Spleen (tissue), 11 donors: ENCODE results near the gene TENM3. TPM values are rescaled to one million over a fixed set of nuclear protein-coding genes. Genes with fewer than 3 reads are reported as not detected.

ENCODE experiments used
- DNase-seq: peaks from one replicate; pipeline ENCODE4 v3.0.0-alpha.2; 2020
- H3K27ac ChIP-seq, 8 donors: fragments of 200-600 bp; sonication (generic) in 7 of 8; 1 replicate in 4 of 8; 2 replicates in 4 of 8; pipeline versions ENCODE4 v1.5.0 to v1.8.0; 2016 to 2021; ENCODE audit warnings: inconsistent platforms in 4 of 8, mild to moderate bottlenecking in 4 of 8, moderate library complexity in 1 of 8
- H3K27me3 ChIP-seq, 7 donors: fragments of 200-600 bp; sonication (generic) in 6 of 7; replicated peaks in 1 of 7; 1 replicate in 4 of 7; 2 replicates in 3 of 7; pipeline versions ENCODE4 v1.5.0 to v1.8.0; 2016 to 2021; ENCODE audit warnings: inconsistent platforms in 3 of 7, mild to moderate bottlenecking in 1 of 7
- H3K36me3 ChIP-seq, 6 donors: fragments of 200-600 bp; sonication (generic) in 5 of 6; 1 replicate in 4 of 6; 2 replicates in 2 of 6; pipeline versions ENCODE4 v1.5.0 to v1.8.0; 2016 to 2021; ENCODE audit warnings: inconsistent platforms in 2 of 6
- H3K4me1 ChIP-seq, 6 donors: fragments of 200-600 bp; sonication (generic) in 5 of 6; 1 replicate in 3 of 6; 2 replicates in 3 of 6; pipeline versions ENCODE4 v1.5.0 to v1.8.0; 2016 to 2021; ENCODE audit warnings: inconsistent platforms in 3 of 6
- H3K4me3 ChIP-seq, 8 donors: fragments of 200-600 bp; sonication (generic) in 7 of 8; 1 replicate in 4 of 8; 2 replicates in 4 of 8; pipeline versions ENCODE4 v1.5.0 to v1.8.0; 2016 to 2021; ENCODE audit warnings: inconsistent platforms in 4 of 8, mild to moderate bottlenecking in 4 of 8, moderate library complexity in 2 of 8
- H3K9me3 ChIP-seq, 8 donors: fragments of 200-600 bp; sonication (generic) in 7 of 8; 1 replicate in 4 of 8; 2 replicates in 4 of 8; pipeline versions ENCODE4 v1.5.0 to v1.8.0; 2016 to 2021; ENCODE audit warnings: inconsistent platforms in 4 of 8
- CTCF ChIP-seq, 11 experiments: fragments of 200-600 bp in 7 of 11; fragments of 450-650 bp in 4 of 11; sonication (generic) in 4 of 11; IDR thresholded peaks in 8 of 11; conservative IDR thresholded peaks in 3 of 11; 1 replicate in 7 of 11; 2 replicates in 4 of 11; pipeline versions ENCODE4 v1.4.0 to v1.8.0; 2016 to 2021; ENCODE audit warnings: antibody characterized with exemption in 11 of 11, inconsistent platforms in 4 of 11, mild to moderate bottlenecking in 1 of 11
- POLR2A ChIP-seq, 3 donors: fragments of 450-650 bp; IDR thresholded peaks; one replicate each; pipeline ENCODE4 v1.5.1; 2017; ENCODE audit warnings: antibody characterized with exemption in 3 of 3, mild to moderate bottlenecking in 1 of 3
- POLR2AphosphoS5 ChIP-seq, 3 donors: sonication (generic); formaldehyde crosslinking; IDR thresholded peaks; one replicate each; pipeline ENCODE4 v1.5.1; 2017; ENCODE audit warnings: antibody characterized with exemption in 3 of 3
- WGBS, 5 donors: extraction: QIAGEN DNeasy Blood & Tissue Kit in 3 of 5; methylation state at CpG; one replicate each; pipeline versions ENCODE4 v1.1.5 to v1.1.7; 2013 to 2018; 5-methylcytosine and 5-hydroxymethylcytosine counted together
- intact Hi-C: fragments of 100-400 bp; cut with DNase I; formaldehyde crosslinking; loops from one replicate; pipeline ENCODE4 v1.15.0; 2023; ENCODE audit warnings: low total_unique reads
- polyA plus RNA-seq, 3 donors: library from polyadenylated mRNA; stranded (reverse); fragments of 200-250 nt; gene quantifications; one replicate each; pipeline ENCODE4 v1.2.1, GENCODE V29; 2013
- total RNA-seq, 7 donors: library from RNA; depleted of rRNA in 3 of 7; stranded (reverse); fragments of >200 nt in 3 of 7; fragmentation: NEBNext Ultra II Directional in 4 of 7; extraction: Animal tissue kit (Norgen Biotek cat#: 25700) in 4 of 7; gene quantifications; one replicate each; pipeline versions ENCODE4 v1.1.0 to v1.2.1, GENCODE V29; 2016 to 2021
- donor health status: healthy with polysubstance abuse.
- donor health status: DM: no; HTN: no; CAD: no; lungs with moderate emphysema.
- donor health status: DM: no; HTN: no; CAD: no.
- donor health status: Bipolar disorder and iron deficiency.
- donor health status: healthy.
- donor health status: DM: no; HTN: no; CAD: no.
- donor health status: DM: yes; HTN: yes; CAD: no.

The TENM3 gene
- total and polyA plus RNA-seq, 10 donors, result 0.37 to 45.6 (median 17.7) TPM

- no peaks in the 10 kb centered on the region for H3K9me3 ChIP-seq
- WGBS, 5 donors, result 75 to 79% (median 78%) methylated on average over 3 of the region's 3 CpGs
- intact Hi-C loops, result no loop called here
- TF ChIP-seq POLR2A (IDR thresholded peaks at IDR 0.05) (no peak), POLR2AphosphoS5 (IDR thresholded peaks at IDR 0.05) (no peak), CTCF (IDR thresholded peaks at IDR 0.05 in 8 of 11, conservative IDR thresholded peaks at IDR 0.05 in 3 of 11) (no peak)
- H3K4me1 ChIP-seq, result no peaks in the 10 kb centered on the region
- H3K27ac ChIP-seq, result no peak overlapping the region
- H3K36me3 ChIP-seq, result no peaks in the 10 kb centered on the region
- no peaks in the 10 kb centered on the region for H3K27me3 ChIP-seq
- no peak overlapping the region for H3K4me3 ChIP-seq
- DNase-seq, result no peak
Measured at GRCh38 chr4:182257016-182257415, 13.8 kb downstream of the TENM3 start.

DNA sequence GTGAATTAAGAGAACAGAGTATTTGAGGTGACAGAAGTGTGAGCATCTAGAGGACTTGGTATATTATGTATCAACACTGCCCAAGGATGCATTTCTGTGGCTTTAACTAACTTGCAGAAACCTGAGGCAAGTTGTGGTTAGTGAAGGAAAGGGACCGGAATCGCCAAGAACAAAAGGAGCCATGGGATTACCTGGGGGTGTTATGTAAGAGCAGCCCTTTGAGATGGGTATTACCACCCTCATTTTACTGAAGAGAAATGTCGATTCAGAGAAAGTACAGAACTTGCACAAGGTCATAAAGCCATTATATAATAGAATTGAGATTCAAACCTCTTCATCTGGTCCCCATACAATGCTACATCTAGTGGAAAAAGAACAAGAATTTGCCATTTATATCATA is 14.3 kb downstream of the TENM3 start:
- WGBS, 5 donors, result 53 to 62% (median 57%) methylated on average over 3 of the region's 3 CpGs
- Histone ChIP-seq H3K27ac (no peak overlapping the region), H3K4me1 (no peaks in the 10 kb centered on the region), H3K9me3 (no peaks in the 10 kb centered on the region), H3K36me3 (no peaks in the 10 kb centered on the region), H3K27me3 (no peaks in the 10 kb centered on the region), H3K4me3 (no peak overlapping the region)
- DNase-seq, result no peak
- intact Hi-C loops, result no loop called here
- TF ChIP-seq CTCF (IDR thresholded peaks at IDR 0.05 in 8 of 11, conservative IDR thresholded peaks at IDR 0.05 in 3 of 11), result no peak
- no peak for TF ChIP-seq POLR2A (IDR thresholded peaks at IDR 0.05)
- TF ChIP-seq POLR2AphosphoS5 (IDR thresholded peaks at IDR 0.05), result no peak

- no peak for TF ChIP-seq POLR2A (IDR thresholded peaks at IDR 0.05)
- Histone ChIP-seq H3K4me1 (no peaks in the 10 kb centered on the region), H3K4me3 (no peak overlapping the region), H3K27ac (no peak overlapping the region), H3K9me3 (no peaks in the 10 kb centered on the region), H3K27me3 (no peaks in the 10 kb centered on the region), H3K36me3 (no peaks in the 10 kb centered on the region)
- WGBS, 5 donors, result 41 to 52% (median 44%) methylated on average over 4 of the region's 4 CpGs
- DNase-seq, result no peak
- intact Hi-C loops, result no loop called here
Measured at GRCh38 chr4:182258441-182259000, 15.3 kb downstream of the TENM3 start.

DNA sequence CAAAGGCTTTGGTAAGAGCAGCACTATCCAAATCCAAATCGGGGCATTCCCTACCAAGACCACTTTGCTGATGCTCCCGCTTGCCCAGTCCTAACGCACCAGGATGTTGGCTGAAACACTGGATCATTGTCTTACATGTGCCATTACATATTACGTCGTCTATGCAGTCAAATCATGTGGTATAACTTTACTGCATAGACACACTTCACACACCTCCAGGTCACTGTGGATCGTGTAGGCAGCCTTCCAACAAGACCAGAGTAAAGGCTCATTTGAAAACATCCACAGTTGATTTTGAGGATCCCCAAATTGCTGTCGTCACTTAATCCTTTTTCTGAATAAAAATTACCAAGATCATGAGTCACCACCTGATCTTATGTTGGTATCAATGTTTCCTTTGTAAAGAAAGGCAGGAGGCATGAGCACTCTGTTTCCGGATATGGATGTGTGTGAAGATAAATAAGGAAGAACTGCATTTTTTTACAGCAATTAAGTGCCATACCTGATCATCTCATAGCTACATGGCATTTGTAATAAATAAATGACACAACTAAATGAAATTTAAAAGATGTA is 18.5 kb downstream of the TENM3 start:
- no peaks in the 10 kb centered on the region for H3K27me3 ChIP-seq
- WGBS, 5 donors, result 86 to 94% (median 89%) methylated on average over 8 of the region's 8 CpGs
- peaks cover 0 to 2% (median 0%) of the 10 kb centered on the region in 8 donors for H3K9me3 ChIP-seq
- H3K4me1 ChIP-seq, result no peaks in the 10 kb centered on the region
- H3K27ac ChIP-seq, result no peak overlapping the region
- H3K4me3 ChIP-seq, result no peak overlapping the region
- TF ChIP-seq CTCF (IDR thresholded peaks at IDR 0.05 in 8 of 11, conservative IDR thresholded peaks at IDR 0.05 in 3 of 11) (no peak), POLR2AphosphoS5 (IDR thresholded peaks at IDR 0.05) (no peak), POLR2A (IDR thresholded peaks at IDR 0.05) (no peak)
- intact Hi-C loops, result no loop called here
- no peaks in the 10 kb centered on the region for H3K36me3 ChIP-seq
- no peak for DNase-seq
